ENCODE results near the gene PPP2R1B. TPM values are rescaled to one million over a fixed set of nuclear protein-coding genes. Genes with fewer than 3 reads are reported as not detected.
"Not testable (repeated sequence)": the region's sequence is repeated elsewhere in the genome, so short reads cannot be mapped to it uniquely, and the experiment has no call there.

The PPP2R1B gene
- polyA plus RNA-seq, 1 donor (not counting 4 experiments of a cell fraction or from before 2014, with no cell fraction given), result 33.6 TPM

DNA sequence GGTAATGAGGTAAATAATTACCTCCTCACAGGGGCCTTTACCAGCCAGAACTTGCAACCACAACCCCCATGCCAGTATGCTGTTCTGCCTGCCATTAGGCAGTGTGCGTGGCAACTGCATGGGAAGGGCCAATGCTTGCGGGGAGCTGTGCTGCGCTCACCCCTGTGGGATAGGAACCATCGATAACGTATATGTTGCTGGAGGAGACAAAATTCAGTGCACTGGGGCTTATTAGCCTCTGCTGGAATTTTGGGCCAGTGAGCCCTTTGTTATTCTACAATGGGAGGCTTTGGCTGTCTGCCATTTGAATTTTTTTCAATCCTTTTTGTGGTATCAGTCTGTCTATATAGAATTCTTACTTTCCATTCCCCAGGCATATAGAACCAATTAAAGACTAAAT lies 47.3 kb downstream of the PPP2R1B start:
- H3K36me3 ChIP-seq (ENCODE audit: control insufficient read depth in 2 of 2, extremely low read depth in 1 of 2, insufficient read depth in 2 of 2, low read length in 2 of 2), result peaks cover 22 to 29% of the 10 kb centered on the region in 2 experiments

DNA sequence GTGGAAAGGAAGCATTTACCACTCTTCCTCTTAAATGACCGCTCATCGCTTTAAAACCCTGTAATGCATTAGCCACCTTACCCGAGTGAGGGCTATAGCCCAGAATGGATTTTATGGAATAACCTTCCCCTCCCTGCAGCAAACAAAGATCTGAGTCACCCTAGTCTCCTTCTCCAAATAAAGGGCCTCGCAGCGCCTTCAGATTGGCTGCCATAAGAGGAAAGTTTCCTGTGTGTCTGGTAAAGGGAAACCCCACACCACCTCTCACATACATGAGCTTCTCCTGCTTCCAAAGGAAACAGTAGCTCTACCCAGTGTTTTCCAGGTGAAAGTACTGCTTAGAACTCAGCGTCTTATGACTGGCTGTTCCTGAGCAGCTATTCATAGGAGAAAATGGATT lies 47.8 kb downstream of the PPP2R1B start:
- FAIRE-seq (peak; percentile 83), DNase-seq (ENCODE audit: low read depth, low spot score) (no peak)
- no peaks in the 10 kb centered on the region for H3K9me1 ChIP-seq (ENCODE audit: control insufficient read depth, extremely low read depth, insufficient read depth, low read length)
- no peaks in the 10 kb centered on the region for H3K9me3 ChIP-seq (ENCODE audit: control insufficient read depth, low read depth, low read length)
- no peaks in the 10 kb centered on the region for H3K27me3 ChIP-seq (ENCODE audit: control insufficient read depth, extremely low read depth, insufficient read depth, low read length)
- dilution Hi-C loops (cut with MboI; ENCODE audit: extremely low pct_ligation_motif_present, low sequenced_read_pairs), result no loop called here
- peaks cover 16% of the 10 kb centered on the region for H3K4me1 ChIP-seq (ENCODE audit: control insufficient read depth, extremely low read depth, insufficient read depth, low read length)
- H2AFZ ChIP-seq (ENCODE audit: control insufficient read depth, low read length), result peak overlapping the region; percentile 19
- no peaks in the 10 kb centered on the region for H3K79me2 ChIP-seq (ENCODE audit: control insufficient read depth, insufficient read depth, low read length)
- peak overlapping the region; percentile 42 for H3K4me2 ChIP-seq (ENCODE audit: control insufficient read depth, extremely low read depth, insufficient read depth, low read depth, low read length)
- peaks cover 22 to 29% of the 10 kb centered on the region in 2 experiments for H3K36me3 ChIP-seq (ENCODE audit: control insufficient read depth in 2 of 2, extremely low read depth in 1 of 2, insufficient read depth in 2 of 2, low read length in 2 of 2)
- H3K27ac ChIP-seq (ENCODE audit: control insufficient read depth, insufficient read depth, low read length), result peak overlapping the region; percentile 62
- TF ChIP-seq CTCF (optimal IDR thresholded peaks at IDR 0.05 in 1 of 3, IDR thresholded peaks at IDR 0.05 in 1 of 3, conservative IDR thresholded peaks at IDR 0.05 in 1 of 3; ENCODE audit: extremely low read depth in 1 of 3, insufficient read depth in 2 of 3, low read length in 3 of 3) (no peak), EZH2 (IDR thresholded peaks at IDR 0.05; ENCODE audit: low read length) (no peak)
- peak overlapping the region; percentile 34 for H3K9ac ChIP-seq (ENCODE audit: control insufficient read depth, extremely low read depth, insufficient read depth, low read length)
- no peaks in the 10 kb centered on the region for H4K20me1 ChIP-seq (ENCODE audit: control insufficient read depth, extremely low read depth, insufficient read depth, low read length)
- H3K4me3 ChIP-seq (ENCODE audit: control insufficient read depth in 2 of 3, extremely low read depth in 1 of 3, insufficient read depth in 2 of 3, low read depth in 1 of 3, low read length in 3 of 3), result no peak overlapping the region

More for the DNA sequence above, 47.3 kb downstream of the PPP2R1B start:
- Histone ChIP-seq H3K79me2 (ENCODE audit: control insufficient read depth, insufficient read depth, low read length) (no peaks in the 10 kb centered on the region), H3K9me3 (ENCODE audit: control insufficient read depth, low read depth, low read length) (no peaks in the 10 kb centered on the region), H3K9ac (ENCODE audit: control insufficient read depth, extremely low read depth, insufficient read depth, low read length) (peak overlapping the region; percentile 34), H4K20me1 (ENCODE audit: control insufficient read depth, extremely low read depth, insufficient read depth, low read length) (no peaks in the 10 kb centered on the region), H3K27ac (ENCODE audit: control insufficient read depth, insufficient read depth, low read length) (peak overlapping the region; percentile 62), H2AFZ (ENCODE audit: control insufficient read depth, low read length) (peak overlapping the region; percentile 19), H3K27me3 (ENCODE audit: control insufficient read depth, extremely low read depth, insufficient read depth, low read length) (no peaks in the 10 kb centered on the region), H3K4me3 (ENCODE audit: control insufficient read depth in 2 of 3, extremely low read depth in 1 of 3, insufficient read depth in 2 of 3, low read depth in 1 of 3, low read length in 3 of 3) (no peak overlapping the region), H3K4me1 (ENCODE audit: control insufficient read depth, extremely low read depth, insufficient read depth, low read length) (peaks cover 16% of the 10 kb centered on the region), H3K9me1 (ENCODE audit: control insufficient read depth, extremely low read depth, insufficient read depth, low read length) (no peaks in the 10 kb centered on the region), H3K4me2 (ENCODE audit: control insufficient read depth, extremely low read depth, insufficient read depth, low read depth, low read length) (peak overlapping the region; percentile 42)
- dilution Hi-C loops (cut with MboI; ENCODE audit: extremely low pct_ligation_motif_present, low sequenced_read_pairs), result no loop called here
- FAIRE-seq, result no peak
- no peak for DNase-seq (ENCODE audit: low read depth, low spot score)
- no peak for TF ChIP-seq EZH2 (IDR thresholded peaks at IDR 0.05; ENCODE audit: low read length)
- no peak for TF ChIP-seq CTCF (optimal IDR thresholded peaks at IDR 0.05 in 1 of 3, IDR thresholded peaks at IDR 0.05 in 1 of 3, conservative IDR thresholded peaks at IDR 0.05 in 1 of 3; ENCODE audit: extremely low read depth in 1 of 3, insufficient read depth in 2 of 3, low read length in 3 of 3)

DNA sequence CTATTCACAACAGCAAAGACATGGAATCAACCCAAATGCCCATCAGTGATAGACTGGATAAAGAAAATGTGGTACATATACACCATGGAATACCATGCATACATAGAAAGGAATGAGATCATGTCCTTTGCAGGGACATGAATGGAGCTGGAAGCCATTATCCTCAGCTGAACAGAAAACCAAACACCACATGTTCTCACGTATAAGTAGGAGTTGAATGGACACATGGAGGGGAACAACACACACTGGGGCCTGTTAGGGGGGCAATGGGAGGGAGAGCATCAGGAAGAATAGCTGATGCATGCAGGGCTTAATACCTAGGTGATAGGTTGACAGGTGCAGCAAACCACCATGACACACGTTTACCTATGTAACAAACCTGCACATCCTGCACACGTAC lies 48.5 kb downstream of the PPP2R1B start:
- DNase-seq (ENCODE audit: low read depth, low spot score); H3K4me2 ChIP-seq (ENCODE audit: control insufficient read depth, extremely low read depth, insufficient read depth, low read depth, low read length); H3K9me1 ChIP-seq (ENCODE audit: control insufficient read depth, extremely low read depth, insufficient read depth, low read length); H4K20me1 ChIP-seq (ENCODE audit: control insufficient read depth, extremely low read depth, insufficient read depth, low read length); H3K27ac ChIP-seq (ENCODE audit: control insufficient read depth, insufficient read depth, low read length); H3K79me2 ChIP-seq (ENCODE audit: control insufficient read depth, insufficient read depth, low read length); H3K9ac ChIP-seq (ENCODE audit: control insufficient read depth, extremely low read depth, insufficient read depth, low read length); H3K4me3 ChIP-seq (ENCODE audit: control insufficient read depth in 2 of 3, extremely low read depth in 1 of 3, insufficient read depth in 2 of 3, low read depth in 1 of 3, low read length in 3 of 3); FAIRE-seq; H3K27me3 ChIP-seq (ENCODE audit: control insufficient read depth, extremely low read depth, insufficient read depth, low read length); H3K9me3 ChIP-seq (ENCODE audit: control insufficient read depth, low read depth, low read length); H2AFZ ChIP-seq (ENCODE audit: control insufficient read depth, low read length); dilution Hi-C loops (cut with MboI; ENCODE audit: extremely low pct_ligation_motif_present, low sequenced_read_pairs): not testable (repeated sequence)
- Histone ChIP-seq H3K4me1 (ENCODE audit: control insufficient read depth, extremely low read depth, insufficient read depth, low read length) (peaks cover 16% of the 10 kb centered on the region), H3K36me3 (ENCODE audit: control insufficient read depth in 2 of 2, extremely low read depth in 1 of 2, insufficient read depth in 2 of 2, low read length in 2 of 2) (peaks cover 19 to 29% of the 10 kb centered on the region in 2 experiments)
